K562 (cell line): Measurements from ENCODE around the gene MMP17. TPM values are rescaled to one million over a fixed set of nuclear protein-coding genes. Genes with fewer than 3 reads are reported as not detected.
A peak's percentile ranks its signal among the peaks of the same experiment; 100 is the strongest.

Experiments used
- ATAC-seq: fragments of 200-7000 bp; cut with Tn5 transposase; 3 replicates; pipeline ENCODE4 v1.9.1; 2020; ENCODE audit warnings: moderate library complexity
- BruUV-seq: library from RNA; stranded (reverse); fragments of 400-500 nt; replicated peaks from 2 replicates; lab custom pipeline; 2021; lab: Mats Ljungman, UMichigan
- CTCF ChIA-PET: fragments of 300-600 bp; formaldehyde crosslinking; extraction: SDS; loops from one replicate; lab custom pipeline; 2021; ENCODE audit warnings: low intra/inter-chr PET ratio; lab: Yijun Ruan, JAX
- POLR2A ChIA-PET: fragments of 300-600, 350-650 bp; sonication (Branson Sonifier 250); formaldehyde crosslinking; extraction: SDS; loops from one replicate; lab custom pipeline; 2021; ENCODE audit warnings: antibody characterized with exemption, inconsistent platforms; lab: Yijun Ruan, JAX
- DNase-seq, 4 experiments: peaks; one replicate each; pipeline versions ENCODE4 v3.0.0 to v3.0.0-alpha.2; 2011 to 2018; ENCODE audit warnings: low spot score in 3 of 4, mixed read lengths in 3 of 4; ENCODE audit errors: extremely low read depth in 1 of 4
- FAIRE-seq: peaks from 2 replicates; lab custom pipeline; 2011; peaks lifted over from hg19 to GRCh38; lab: Jason Lieb, UNC
- H2AFZ ChIP-seq: 2 replicates; pipeline ENCODE4 v1.6.0; 2011; ENCODE audit warnings: low read depth, low read length, control low read depth, inconsistent platforms
- H3K27ac ChIP-seq: fragments of 200-600 bp; 3 replicates; pipeline ENCODE4 v1.8.0; 2011; ENCODE audit warnings: low read depth, mild to moderate bottlenecking, control low read depth, inconsistent platforms, low read length, moderate library complexity, mixed read lengths; ENCODE audit errors: extremely low read depth
- H3K27me3 ChIP-seq, 2 experiments: fragments of 300-600 bp in 1 of 2; 2 replicates in 1 of 2; 3 replicates in 1 of 2; pipeline versions ENCODE4 v1.6.0 to v1.8.0; 2011; ENCODE audit warnings: inconsistent platforms in 2 of 2, low read length in 2 of 2, mild to moderate bottlenecking in 1 of 2, mixed read lengths in 1 of 2, moderate library complexity in 1 of 2; ENCODE audit not compliant: control insufficient read depth in 2 of 2, insufficient read depth in 2 of 2
- H3K36me3 ChIP-seq: fragments of 300-600 bp; 3 replicates; pipeline ENCODE4 v1.8.0; 2011; ENCODE audit warnings: mild to moderate bottlenecking, low read length, inconsistent platforms; ENCODE audit not compliant: control insufficient read depth, insufficient read depth
- H3K4me1 ChIP-seq, 2 experiments: fragments of 200-600 bp in 1 of 2; replicated peaks in 1 of 2; 2 replicates in 1 of 2; 3 replicates in 1 of 2; pipeline versions ENCODE4 v1.5.1 to v1.8.0; 2011; ENCODE audit warnings: inconsistent platforms in 2 of 2, low read length in 2 of 2, mild to moderate bottlenecking in 1 of 2, mixed read lengths in 1 of 2, moderate library complexity in 1 of 2; ENCODE audit not compliant: control insufficient read depth in 2 of 2, insufficient read depth in 2 of 2
- H3K4me2 ChIP-seq: 2 replicates; pipeline ENCODE4 v1.6.1; 2011; ENCODE audit warnings: low read length, control low read depth, inconsistent platforms, mixed read lengths; ENCODE audit not compliant: insufficient read depth
- H3K4me3 ChIP-seq: fragments of 200-600 bp; sonication (generic), shearing (Covaris generic); 2 replicates; pipeline ENCODE4 v1.5.1; 2016; ENCODE audit warnings: control low read depth, inconsistent platforms
- H3K79me2 ChIP-seq: fragments of 200-600 bp; 3 replicates; pipeline ENCODE4 v1.8.0; 2011; ENCODE audit warnings: low read length, inconsistent platforms; ENCODE audit not compliant: control insufficient read depth, insufficient read depth
- H3K9ac ChIP-seq, 2 experiments: 2 replicates each; pipeline versions ENCODE4 v1.6.0 to v1.6.1; 2011; ENCODE audit warnings: low read depth in 2 of 2, low read length in 2 of 2, control low read depth in 1 of 2, inconsistent platforms in 1 of 2, mild to moderate bottlenecking in 1 of 2, mixed read lengths in 1 of 2; ENCODE audit not compliant: insufficient read depth in 1 of 2
- H3K9me1 ChIP-seq: one replicate; pipeline ENCODE4 v1.6.0; 2011; ENCODE audit warnings: inconsistent platforms, mild to moderate bottlenecking, low read length, moderate library complexity; ENCODE audit not compliant: control insufficient read depth, insufficient read depth
- H3K9me3 ChIP-seq: replicated peaks from 2 replicates; pipeline ENCODE4 v1.5.1; 2011; ENCODE audit warnings: low read depth, low read length, inconsistent platforms; ENCODE audit not compliant: control insufficient read depth, insufficient read depth
- H4K20me1 ChIP-seq: replicated peaks from 2 replicates; pipeline ENCODE4 v1.6.1; 2011; ENCODE audit warnings: low read length, inconsistent platforms, mixed read lengths; ENCODE audit not compliant: control insufficient read depth, insufficient read depth
- EGR1 ChIP-seq: fragments of 450-650 bp; conservative IDR thresholded peaks from 2 replicates; pipeline ENCODE4 v1.6.1; 2017; ENCODE audit warnings: mild to moderate bottlenecking
- NCOA2 ChIP-seq, 2 experiments: fragments of 450-650 bp; IDR thresholded peaks; 2 replicates each; pipeline ENCODE4 v1.6.1; 2018; ENCODE audit warnings: mild to moderate bottlenecking in 2 of 2, moderate library complexity in 1 of 2; ENCODE audit not compliant: partially characterized antibody in 2 of 2
- NR3C1 ChIP-seq: sonication (generic); formaldehyde crosslinking; IDR thresholded peaks from 2 replicates; pipeline ENCODE4 v1.8.1; 2022; ENCODE audit warnings: missing genetic modification reagents
- STAT6 ChIP-seq: sonication (generic); formaldehyde crosslinking; IDR thresholded peaks from 2 replicates; pipeline ENCODE4 v1.8.1; 2023; ENCODE audit warnings: mild to moderate bottlenecking, missing genetic modification reagents
- ZBTB7A ChIP-seq: IDR thresholded peaks from 2 replicates; pipeline ENCODE4 v1.6.1; 2011; ENCODE audit warnings: low read depth, mild to moderate bottlenecking, low read length, moderate library complexity, borderline replicate concordance; ENCODE audit not compliant: control insufficient read depth
- ZC3H11A ChIP-seq: IDR thresholded peaks from 2 replicates; pipeline ENCODE4 v1.6.1; 2012; ENCODE audit warnings: low read depth, low read length, improper control_type of control experiment
- ZNF407 ChIP-seq: fragments of 450-650 bp; IDR thresholded peaks from 2 replicates; pipeline ENCODE4 v1.6.1; 2016; ENCODE audit warnings: low read depth
- WGBS: fragments of 100-300 bp; shearing (Covaris generic); methylation state at CpG from one replicate; pipeline ENCODE4 v1.1.6; 2016; ENCODE audit warnings: low coverage, mixed read lengths; ENCODE audit not compliant: insufficient coverage; ENCODE audit errors: missing lambda C conversion rate; 5-methylcytosine and 5-hydroxymethylcytosine counted together
- in situ Hi-C: fragments of 300-500 bp; cut with MboI; formaldehyde crosslinking; loops from 4 replicates; pipeline ENCODE4 v1.15.0; 2018; ENCODE audit warnings: inconsistent platforms, mixed read lengths
- intact Hi-C: fragments of 100-400 bp; cut with micrococcal nuclease; formaldehyde crosslinking; loops from 2 replicates; pipeline ENCODE4 v1.14.2; 2022
- polyA plus RNA-seq, 8 experiments: library from polyadenylated mRNA; depleted of rRNA in 4 of 8; stranded (reverse) in 5 of 8; unstranded in 3 of 8; fragments of >200 nt; fragmentation: Nextera tagmentation in 2 of 8; fragmentation: Illumina TruSeq in 1 of 8; extraction: Ambion mirVana in 2 of 8; extraction: Trizol in 1 of 8; gene quantifications; 2 replicates each; pipeline versions ENCODE4 v1.2.1 to v1.2.3, GENCODE V29; 2011 to 2014; ENCODE audit warnings: inconsistent platforms in 1 of 8, missing spikeins in 1 of 8
- total RNA-seq, 7 experiments: library from RNA; depleted of rRNA in 6 of 7; stranded (reverse); fragments of >200 nt in 6 of 7; fragmentation: Illumina TruSeq in 2 of 7; extraction: Trizol in 2 of 7; gene quantifications; 2 replicates each; pipeline versions ENCODE4 v1.2.1 to v1.2.3, GENCODE V29; 2011 to 2021; ENCODE audit warnings: low replicate concordance in 1 of 7

Gene MMP17
- total and polyA plus RNA-seq, 9 of the 15 experiments (the other 6 are each of a cell fraction or from before 2014, with no cell fraction given), result 1.1 to 21.2 (median 17.1) TPM; not detected in 2

GRCh38 chr12:131895640-131896079 lies 67.5 kb downstream of the MMP17 start:
- H3K4me3 ChIP-seq, result peak overlapping the region; percentile 53
- H3K27me3 ChIP-seq, result no peaks in the 10 kb centered on the region
- 5% methylated on average over 12 of the region's 12 CpGs for WGBS
- peak overlapping the region; percentile 75 for H3K4me2 ChIP-seq
- DNase-seq, result peak in 1 of 4 experiments; percentile 38
- H3K27ac ChIP-seq, result peak overlapping the region; percentile 86
- peaks cover 8% of the 10 kb centered on the region; the same call in 1 of the 3 replicates for H3K36me3 ChIP-seq
- POLR2A ChIA-PET, result interaction anchor here (1.2 to 1.5 kb wide), 2 partner anchors 16 to 26 kb away, joined by 5 to 6 read pairs; no protein-coding TSS in a partner anchor
- peaks cover 16% of the 10 kb centered on the region for H3K79me2 ChIP-seq
- no peak for TF ChIP-seq ZC3H11A
- TF ChIP-seq NR3C1, result 0 out of 2 replicates have a peak, but pooled peaks have one; percentile 51
- peak; percentile 90 for TF ChIP-seq ZBTB7A
- TF ChIP-seq NCOA2 (IDR thresholded peaks at IDR 0.05; ENCODE audit: partially characterized antibody in 2 of 2), result no peak
- peak; percentile 95 for TF ChIP-seq EGR1
- TF ChIP-seq STAT6 (CRISPR knock-in tag), result 0 out of 2 replicates have a peak, but pooled peaks have one; percentile 23
- TF ChIP-seq ZNF407, result no peak
- CTCF ChIA-PET, result interaction anchor here (0.6 kb wide), 1 partner anchor 188 kb away, joined by 3 read pairs; no protein-coding TSS in a partner anchor
- in situ Hi-C loops, result no loop called here
- BruUV-seq, result no TSS peak
- peaks cover 4 to 39% of the 10 kb centered on the region in 2 experiments; a peak in 4 of 5 replicates for H3K4me1 ChIP-seq
- H2AFZ ChIP-seq, result 0 out of 2 replicates have a peak overlapping the region, but pooled peaks have one; percentile 84
- H3K9ac ChIP-seq, result peak overlapping the region; percentile 78 to 90; a peak in 3 of 4 replicates
- H3K9me3 ChIP-seq, result no peaks in the 10 kb centered on the region
- intact Hi-C loops, result loop anchor here (2.0 kb wide), 1 partner anchor 35 kb away; no protein-coding TSS in a partner anchor
- H4K20me1 ChIP-seq, result no peaks in the 10 kb centered on the region; the same call in 1 of the 2 replicates
- no peak for ATAC-seq
- no peaks in the 10 kb centered on the region for H3K9me1 ChIP-seq
- FAIRE-seq, result no peak
